ENCODE results near the gene LRG1.

LRG1 gene

DNA sequence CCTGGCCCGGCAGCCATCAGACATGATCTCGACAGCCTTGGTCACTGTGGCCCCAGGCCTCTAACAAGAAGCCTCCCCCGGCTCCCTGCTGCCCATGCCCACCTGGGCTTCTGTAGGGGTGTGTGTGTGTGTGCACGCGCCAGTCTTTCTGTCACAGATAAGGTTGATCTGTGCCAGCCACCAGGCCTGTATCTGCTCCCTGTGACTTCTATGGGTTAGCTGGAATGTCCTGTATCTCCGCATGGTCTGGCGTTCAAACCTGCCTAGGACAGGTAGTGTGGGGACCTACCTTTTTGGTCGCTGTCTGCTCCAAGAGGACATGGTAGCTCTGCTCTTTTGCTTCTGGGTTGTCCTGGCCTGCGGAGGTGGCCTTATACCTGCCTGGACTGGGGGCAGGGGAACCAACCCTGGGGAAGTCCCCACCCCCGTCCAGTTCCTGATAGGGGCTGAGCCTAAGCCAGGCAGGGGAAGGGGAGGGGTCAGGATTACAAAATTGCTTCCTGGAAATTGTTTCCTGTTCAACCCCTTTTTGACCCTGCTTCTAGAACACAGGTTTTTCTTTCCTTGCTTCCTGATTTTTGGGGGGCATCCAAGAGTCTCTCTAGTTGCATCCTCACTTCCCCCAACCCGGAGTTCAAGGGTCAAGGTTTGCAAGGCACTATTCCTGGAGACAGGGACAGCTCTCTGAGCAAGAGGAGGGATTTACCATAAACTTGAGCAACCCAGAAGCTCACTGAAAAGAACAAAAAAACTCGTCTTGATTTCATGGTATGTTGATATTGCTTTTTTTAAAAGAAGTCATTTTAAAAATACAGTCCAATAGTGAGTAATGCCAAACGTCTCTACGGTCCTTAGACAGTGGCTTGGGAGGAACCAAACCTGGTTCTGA is at the start of gene LRG1:
TSS of gene LRG1 (minus strand) at position 344 of the 889 bp plus-strand sequence. CDS start at position 321, 23 bp downstream.
- Histone ChIP-seq H3K9ac (no peak within 1 kb of the TSS), H4K20me1 (ENCODE audit: insufficient read depth) (no peaks in the 10 kb centered on the region), H3K27me3 (ENCODE audit: insufficient read depth, low read depth) (peaks cover 54% of the 10 kb centered on the region), H3K36me3 (ENCODE audit: insufficient read depth) (no peaks in the 10 kb centered on the region), H3K4me2 (peak within 1 kb of the TSS; percentile 43; the same call in 1 of the 2 replicates), H2AFZ (ENCODE audit: low read depth) (no peak within 1 kb of the TSS), H3K4me3 (IDR thresholded peaks at IDR 0.05; ENCODE audit: insufficient read depth, low read depth, low read length) (no peak within 1 kb of the TSS), H3K4me1 (ENCODE audit: low read depth, poor library complexity, severe bottlenecking) (peaks cover 16% of the 10 kb centered on the region), H3K27ac (no peak within 1 kb of the TSS), H3K79me2 (ENCODE audit: insufficient read depth, low read depth) (no peaks in the 10 kb centered on the region)
- TF ChIP-seq, protein P1, sequence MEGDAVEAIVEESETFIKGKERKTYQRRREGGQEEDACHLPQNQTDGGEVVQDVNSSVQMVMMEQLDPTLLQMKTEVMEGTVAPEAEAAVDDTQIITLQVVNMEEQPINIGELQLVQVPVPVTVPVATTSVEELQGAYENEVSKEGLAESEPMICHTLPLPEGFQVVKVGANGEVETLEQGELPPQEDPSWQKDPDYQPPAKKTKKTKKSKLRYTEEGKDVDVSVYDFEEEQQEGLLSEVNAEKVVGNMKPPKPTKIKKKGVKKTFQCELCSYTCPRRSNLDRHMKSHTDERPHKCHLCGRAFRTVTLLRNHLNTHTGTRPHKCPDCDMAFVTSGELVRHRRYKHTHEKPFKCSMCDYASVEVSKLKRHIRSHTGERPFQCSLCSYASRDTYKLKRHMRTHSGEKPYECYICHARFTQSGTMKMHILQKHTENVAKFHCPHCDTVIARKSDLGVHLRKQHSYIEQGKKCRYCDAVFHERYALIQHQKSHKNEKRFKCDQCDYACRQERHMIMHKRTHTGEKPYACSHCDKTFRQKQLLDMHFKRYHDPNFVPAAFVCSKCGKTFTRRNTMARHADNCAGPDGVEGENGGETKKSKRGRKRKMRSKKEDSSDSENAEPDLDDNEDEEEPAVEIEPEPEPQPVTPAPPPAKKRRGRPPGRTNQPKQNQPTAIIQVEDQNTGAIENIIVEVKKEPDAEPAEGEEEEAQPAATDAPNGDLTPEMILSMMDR (conservative IDR thresholded peaks at IDR 0.05; ENCODE audit: low read depth, low read length): no peak

GRCh38 chr19:4588291-4588761 is 48.5 kb upstream of the LRG1 start:
- no peak overlapping the region for H3K4me2 ChIP-seq
- H3K4me3 ChIP-seq (IDR thresholded peaks at IDR 0.05; ENCODE audit: insufficient read depth, low read depth, low read length): no peak overlapping the region
- TF ChIP-seq, protein P1 (conservative IDR thresholded peaks at IDR 0.05; ENCODE audit: low read depth, low read length): no peak
- no peak overlapping the region for H3K27ac ChIP-seq
- H4K20me1 ChIP-seq (ENCODE audit: insufficient read depth): no peaks in the 10 kb centered on the region
- no peak overlapping the region for H3K9ac ChIP-seq
- H3K36me3 ChIP-seq (ENCODE audit: insufficient read depth): no peaks in the 10 kb centered on the region
- H2AFZ ChIP-seq (ENCODE audit: low read depth): no peak overlapping the region
- H3K4me1 ChIP-seq (ENCODE audit: low read depth, poor library complexity, severe bottlenecking): peaks cover 5% of the 10 kb centered on the region
- peaks cover 76% of the 10 kb centered on the region for H3K27me3 ChIP-seq (ENCODE audit: insufficient read depth, low read depth)
- no peaks in the 10 kb centered on the region for H3K79me2 ChIP-seq (ENCODE audit: insufficient read depth, low read depth)

- H3K27me3 ChIP-seq (ENCODE audit: insufficient read depth, low read depth): peaks cover 72% of the 10 kb centered on the region
- TF ChIP-seq, protein P1 (conservative IDR thresholded peaks at IDR 0.05; ENCODE audit: low read depth, low read length): no peak
- H2AFZ ChIP-seq (ENCODE audit: low read depth): no peak overlapping the region
- no peak overlapping the region for H3K27ac ChIP-seq
- peaks cover 5% of the 10 kb centered on the region for H3K4me1 ChIP-seq (ENCODE audit: low read depth, poor library complexity, severe bottlenecking)
- H3K9ac ChIP-seq: no peak overlapping the region
- no peaks in the 10 kb centered on the region for H3K36me3 ChIP-seq (ENCODE audit: insufficient read depth)
- H3K79me2 ChIP-seq (ENCODE audit: insufficient read depth, low read depth): no peaks in the 10 kb centered on the region
- H3K4me2 ChIP-seq: no peak overlapping the region
- H3K4me3 ChIP-seq (IDR thresholded peaks at IDR 0.05; ENCODE audit: insufficient read depth, low read depth, low read length): no peak overlapping the region
- H4K20me1 ChIP-seq (ENCODE audit: insufficient read depth): no peaks in the 10 kb centered on the region
Measured at GRCh38 chr19:4587527-4587926, 47.7 kb upstream of the LRG1 start.

GRCh38 chr19:4586691-4587090 is 46.9 kb upstream of the LRG1 start:
- Histone ChIP-seq H3K4me3 (IDR thresholded peaks at IDR 0.05; ENCODE audit: insufficient read depth, low read depth, low read length) (no peak overlapping the region), H3K79me2 (ENCODE audit: insufficient read depth, low read depth) (no peaks in the 10 kb centered on the region), H2AFZ (ENCODE audit: low read depth) (no peak overlapping the region), H3K27ac (no peak overlapping the region), H3K4me1 (ENCODE audit: low read depth, poor library complexity, severe bottlenecking) (peaks cover 5% of the 10 kb centered on the region), H4K20me1 (ENCODE audit: insufficient read depth) (no peaks in the 10 kb centered on the region), H3K27me3 (ENCODE audit: insufficient read depth, low read depth) (peaks cover 74% of the 10 kb centered on the region), H3K4me2 (no peak overlapping the region), H3K36me3 (ENCODE audit: insufficient read depth) (no peaks in the 10 kb centered on the region), H3K9ac (no peak overlapping the region)
- TF ChIP-seq, protein P1 (conservative IDR thresholded peaks at IDR 0.05; ENCODE audit: low read depth, low read length): no peak

Data from KMS-11 (cell line).